HCEC 1CT (cell line): ENCODE results near the gene LELP1.
"Not testable (repeated sequence)": the region's sequence is repeated elsewhere in the genome, so short reads cannot be mapped to it uniquely, and the experiment has no call there.

Experiments
- DNase-seq: peaks from one replicate; pipeline ENCODE4 v3.0.0-alpha.2; 2017

The LELP1 gene

DNA sequence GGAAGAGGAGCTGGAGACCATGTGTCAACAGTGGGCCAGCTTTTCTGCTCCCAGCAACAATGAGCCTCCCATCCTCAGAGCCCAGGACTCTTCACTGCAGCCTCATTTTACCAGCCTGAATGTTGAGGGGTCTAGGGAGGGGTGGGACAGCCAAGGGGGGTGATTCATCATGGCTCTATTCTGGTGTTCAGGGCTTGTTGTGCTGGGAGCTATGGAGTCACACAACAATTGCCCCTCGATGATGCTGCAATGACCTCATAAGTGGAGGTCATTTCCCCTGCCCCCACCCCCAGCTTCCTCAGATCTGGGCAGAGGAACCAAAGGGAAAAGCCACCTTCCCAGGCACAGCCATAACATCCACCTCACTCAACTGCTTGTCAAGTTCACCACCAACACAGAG, at the start of gene LELP1:
Gene LELP1, plus strand, starts transcription at position 301 of the 400 bp plus-strand sequence. CDS start 1,278 bp downstream, outside the sequence.
- DNase-seq: no peak

DNA sequence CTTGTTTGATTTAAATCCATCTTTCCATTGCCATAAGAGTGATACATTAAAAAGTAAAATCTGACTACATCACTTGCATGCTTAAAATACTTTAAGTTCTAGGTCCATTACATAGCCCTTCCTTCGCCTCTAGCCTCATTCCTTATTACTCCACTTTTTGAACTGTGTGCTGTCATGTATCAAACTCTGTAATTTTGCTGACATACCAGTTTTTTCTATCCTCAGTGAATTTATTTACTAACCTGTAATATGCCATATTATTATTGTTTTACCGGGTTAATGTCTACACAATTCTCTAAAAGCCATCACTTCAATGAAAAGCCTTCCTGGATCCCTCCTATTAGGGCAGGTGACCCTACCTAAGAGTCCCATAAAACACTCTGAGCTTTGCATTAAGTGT, 47.7 kb upstream of the LELP1 start:
- no peak for DNase-seq

DNA sequence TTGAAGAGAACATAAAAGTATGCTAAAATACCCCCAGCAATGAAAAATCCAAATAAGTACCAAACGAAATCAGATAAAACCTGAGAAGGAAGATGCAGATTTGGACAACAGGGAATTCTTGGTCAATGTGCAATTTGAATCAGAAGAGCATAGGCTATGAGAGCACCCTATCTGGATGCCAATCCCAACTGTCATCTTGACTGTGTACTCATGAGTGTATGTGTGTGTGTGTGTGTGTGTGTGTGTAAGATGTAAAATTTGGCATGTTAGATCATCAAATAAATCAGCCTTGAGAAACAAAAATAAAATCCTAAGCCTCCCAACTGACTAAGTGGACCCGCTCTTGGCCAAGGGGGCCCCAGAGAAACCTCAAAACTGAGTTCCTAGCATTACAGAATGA, 34.5 kb upstream of the LELP1 start:
- no peak for DNase-seq

DNA sequence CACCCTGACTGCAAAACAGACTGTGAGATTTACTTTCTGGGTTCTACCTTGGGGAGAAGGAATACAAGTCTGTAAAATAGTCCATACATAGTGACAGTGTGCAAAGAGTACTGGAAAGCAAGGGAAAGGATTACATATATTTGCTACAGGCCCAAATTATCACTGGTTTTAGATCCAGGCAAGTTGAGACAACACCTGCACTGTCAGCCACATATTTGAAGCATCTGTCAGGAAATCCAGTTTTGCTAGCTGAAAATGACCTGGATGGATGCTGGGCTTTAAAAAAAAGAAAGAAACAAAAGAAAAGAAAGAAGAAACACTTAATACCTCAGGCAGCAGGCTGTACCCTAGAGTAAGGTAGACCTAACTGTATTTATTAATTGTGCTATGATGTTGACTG, 28.6 kb upstream of the LELP1 start:
- no peak for DNase-seq

DNA sequence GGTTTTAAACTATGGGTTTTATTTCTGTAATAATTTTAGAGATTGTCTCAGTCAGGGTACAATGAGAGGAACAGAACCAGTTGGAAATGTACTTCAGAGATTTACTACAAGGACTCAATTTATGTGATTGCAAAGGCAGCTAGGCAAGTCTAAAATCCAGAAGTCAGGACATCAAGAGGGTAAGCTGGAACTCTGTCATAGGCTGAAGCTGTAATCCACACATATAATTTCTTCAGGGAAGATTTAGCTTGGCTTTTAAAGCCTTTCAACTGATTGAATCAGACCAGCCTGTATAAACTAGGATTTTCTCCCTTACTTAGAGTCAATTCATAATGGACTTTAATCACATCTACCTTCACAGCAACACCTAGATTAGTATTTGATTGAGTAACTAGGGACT, 24.3 kb upstream of the LELP1 start:
- no peak for DNase-seq

DNA sequence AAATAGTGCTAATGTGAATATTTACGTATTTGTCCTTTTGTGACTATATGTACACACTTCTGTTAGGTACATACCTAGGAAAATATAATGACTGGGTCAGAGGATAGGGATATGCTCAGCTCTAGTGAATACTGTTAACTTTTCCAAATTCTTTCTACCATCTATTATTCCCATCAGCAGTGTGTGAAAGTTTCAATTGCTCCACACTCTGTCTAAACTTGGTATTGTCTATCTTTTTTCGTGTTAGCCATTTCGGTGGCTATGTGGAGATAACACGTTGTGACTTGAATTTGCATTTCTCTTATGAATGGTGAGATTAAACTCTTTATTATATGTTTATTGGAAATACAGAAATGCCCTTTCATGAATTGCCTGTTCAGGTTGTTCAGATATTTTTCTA, 22.7 kb upstream of the LELP1 start:
- DNase-seq: no peak

DNA sequence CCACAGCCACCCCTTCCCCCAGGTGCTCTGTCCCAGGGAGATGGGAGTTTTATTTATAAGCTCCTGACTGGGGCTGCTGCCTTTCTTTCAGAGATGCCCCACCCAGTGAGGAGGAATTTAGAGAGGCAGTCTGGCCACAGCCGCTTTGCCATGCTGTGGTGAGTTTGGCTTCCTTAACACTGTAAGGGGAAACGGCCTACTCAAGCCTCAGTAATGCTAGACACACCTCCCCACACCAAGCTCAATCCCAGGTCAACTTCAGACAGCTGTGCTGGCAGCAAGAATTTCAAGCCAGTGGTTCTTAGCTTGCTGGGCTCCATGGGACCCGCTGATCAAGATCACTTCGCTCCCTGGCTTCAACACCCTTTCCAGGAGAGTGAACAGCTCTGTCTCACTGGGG, 14.9 kb upstream of the LELP1 start:
- DNase-seq: not testable (repeated sequence)

DNA sequence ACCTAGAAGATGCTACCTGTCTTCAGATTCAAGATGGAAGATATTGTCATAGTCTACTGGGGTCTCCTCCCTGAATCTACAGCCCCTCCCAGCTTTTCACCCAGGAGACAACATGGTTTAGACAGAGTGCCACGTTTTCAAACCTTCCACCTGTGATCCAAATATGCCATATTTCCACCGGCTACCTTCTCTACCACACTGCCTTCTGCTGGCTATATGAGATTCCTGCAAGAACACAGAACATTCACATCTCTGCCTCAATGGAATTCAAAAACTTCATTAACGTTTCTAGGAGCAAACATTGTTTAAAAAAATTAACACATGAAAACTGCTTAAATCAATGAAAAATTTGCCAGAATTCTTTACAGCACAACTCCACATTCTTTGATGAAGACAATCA, 12.9 kb upstream of the LELP1 start:
- DNase-seq: no peak

DNA sequence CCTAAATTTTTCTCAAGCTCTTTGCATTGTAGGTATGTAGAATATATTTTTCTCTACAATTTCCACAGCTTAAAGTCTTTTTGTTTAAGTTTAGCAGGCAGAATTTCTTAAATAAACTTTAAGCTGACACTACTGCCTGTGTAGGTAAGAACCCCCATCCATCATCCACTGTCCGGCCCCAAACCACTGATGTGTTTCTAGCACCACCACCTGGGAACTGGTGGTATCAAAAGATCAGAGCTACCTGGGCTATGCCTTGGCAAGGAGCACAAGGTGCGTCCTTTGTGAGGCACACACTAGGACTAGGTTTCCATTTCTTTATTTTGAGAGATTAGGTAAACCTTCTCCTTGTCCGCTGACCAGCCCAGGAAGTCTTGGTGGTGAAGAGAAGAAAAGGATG, 10.5 kb upstream of the LELP1 start:
- no peak for DNase-seq

DNA sequence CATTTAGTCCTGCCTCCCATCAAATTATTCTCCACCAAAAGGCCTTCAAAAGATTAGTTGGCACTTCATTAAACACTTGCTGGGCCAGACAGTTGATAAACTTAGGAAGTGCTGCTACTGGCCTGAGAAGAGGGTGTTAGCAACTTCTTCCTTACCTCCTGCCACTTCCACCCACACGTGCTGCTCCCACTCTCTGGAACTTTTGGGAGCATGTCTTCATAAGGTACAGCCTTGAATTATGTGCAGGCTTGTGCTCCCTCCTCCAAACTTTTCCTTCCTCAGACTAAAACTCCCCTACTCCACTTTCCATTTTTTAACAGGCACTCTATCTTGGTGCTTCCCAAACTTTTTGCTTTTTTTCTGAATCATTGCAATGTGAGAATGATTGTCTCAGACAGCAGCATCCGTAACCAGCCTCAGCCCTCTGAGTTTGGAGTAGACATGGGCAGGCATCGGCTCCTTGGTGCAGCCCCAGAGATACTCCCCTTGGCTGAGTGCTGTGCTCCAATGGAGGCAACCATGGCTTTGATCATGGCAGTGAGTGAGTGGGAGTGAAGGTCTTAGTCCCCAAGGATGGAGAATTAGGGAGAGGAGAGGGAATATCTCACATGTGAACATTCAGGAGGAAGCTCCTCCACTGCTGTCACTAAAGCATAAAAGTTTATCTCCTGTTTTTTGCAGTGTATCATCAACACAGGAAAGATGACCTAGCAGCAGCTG, 8.7 kb upstream of the LELP1 start:
- no peak for DNase-seq

DNA sequence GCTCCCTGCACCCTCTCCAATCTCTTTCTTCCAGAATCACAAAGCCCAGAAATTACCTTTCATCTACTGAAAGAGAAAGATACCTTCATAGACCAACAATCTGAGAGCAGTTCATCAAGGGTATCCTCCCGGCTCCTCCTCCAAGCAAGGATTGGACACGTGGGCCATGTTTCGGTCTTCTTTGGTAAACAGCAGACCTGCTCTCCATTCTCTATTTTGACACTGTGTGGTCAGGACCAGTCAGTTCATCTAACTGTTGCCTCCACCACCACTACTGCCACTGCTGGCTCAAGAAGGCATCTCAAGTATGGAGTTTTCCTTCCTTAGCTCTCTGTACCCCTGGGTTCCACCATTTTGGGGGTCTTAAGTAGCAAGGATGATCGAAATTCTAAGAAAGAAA, 8.0 kb upstream of the LELP1 start:
- no peak for DNase-seq

DNA sequence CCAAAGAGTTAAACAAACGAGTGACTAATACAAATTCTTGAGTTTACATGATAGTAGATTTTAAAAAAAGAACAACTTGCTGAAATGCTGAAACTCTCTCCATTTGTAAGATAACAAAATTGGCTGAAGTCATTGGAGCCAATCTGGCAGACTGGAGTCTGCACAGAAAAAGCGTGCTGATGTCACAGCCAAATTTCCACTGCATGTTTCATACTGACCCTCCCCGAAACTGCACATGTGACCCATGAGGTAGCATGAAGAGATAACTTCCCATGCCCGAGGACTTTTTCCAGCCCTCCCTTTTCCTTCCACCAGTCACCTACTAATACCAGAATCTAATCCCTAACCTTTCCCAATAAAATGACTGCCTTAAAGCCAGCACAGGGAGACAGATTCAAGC, 1.2 kb upstream of the LELP1 start:
- DNase-seq: no peak

DNA sequence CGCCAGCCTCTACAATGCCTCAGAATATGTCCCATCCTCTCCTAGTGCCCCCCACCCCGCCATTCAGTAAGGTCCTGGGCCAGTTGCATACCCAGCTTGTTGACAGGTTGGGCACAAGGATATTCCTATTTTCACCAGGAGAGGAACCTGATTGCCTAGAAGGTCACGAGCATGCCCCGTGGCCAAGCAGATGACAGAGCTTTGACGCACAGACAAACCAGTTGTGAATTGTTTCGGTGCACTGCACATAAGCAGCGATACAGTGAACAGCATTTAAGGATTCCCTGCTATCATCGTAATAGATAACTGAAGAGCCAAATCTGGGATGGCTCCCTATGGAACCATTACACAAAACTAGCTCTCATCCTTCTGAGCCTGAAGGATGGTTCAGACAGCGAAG, 3.4 kb downstream of the LELP1 start:
- no peak for DNase-seq

DNA sequence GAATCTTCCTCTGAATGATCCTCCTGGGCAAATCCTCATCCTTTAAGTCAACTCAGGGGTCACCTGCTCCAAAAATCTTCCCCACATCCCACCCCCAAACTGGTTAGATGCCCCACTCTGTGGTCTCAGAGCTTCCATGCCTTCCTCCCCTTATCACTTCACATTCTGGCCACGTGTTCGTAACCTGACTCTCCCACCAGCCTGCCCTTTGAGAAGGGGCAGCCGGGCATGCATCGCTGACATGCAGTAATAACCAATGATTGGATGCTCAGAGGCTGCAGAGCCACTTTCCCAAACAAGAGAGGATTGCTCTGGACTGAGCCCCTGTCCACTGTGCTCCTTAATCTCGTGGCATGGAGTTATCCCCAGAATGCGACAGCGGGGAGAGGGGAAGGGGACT, 7.0 kb downstream of the LELP1 start:
- no peak for DNase-seq

DNA sequence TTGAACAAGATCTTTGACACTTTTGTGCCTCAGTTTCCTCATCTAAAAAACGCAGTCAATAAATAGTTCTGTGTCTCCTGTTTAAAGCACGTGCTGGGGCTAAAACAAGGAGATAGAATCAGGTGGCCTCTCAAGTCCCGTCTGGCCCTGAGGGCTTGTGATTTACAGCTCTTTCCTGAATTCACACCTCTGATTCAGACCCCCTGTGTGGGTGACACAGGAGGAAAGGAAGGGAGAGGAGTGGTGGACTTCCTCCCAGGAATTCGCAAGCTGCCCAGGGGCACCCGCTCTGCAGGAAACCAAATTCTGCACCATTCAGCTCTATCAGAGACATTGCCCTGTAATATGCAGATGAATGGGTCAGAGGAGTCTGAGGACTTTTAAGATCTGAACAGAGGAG, 9.0 kb downstream of the LELP1 start:
- no peak for DNase-seq

DNA sequence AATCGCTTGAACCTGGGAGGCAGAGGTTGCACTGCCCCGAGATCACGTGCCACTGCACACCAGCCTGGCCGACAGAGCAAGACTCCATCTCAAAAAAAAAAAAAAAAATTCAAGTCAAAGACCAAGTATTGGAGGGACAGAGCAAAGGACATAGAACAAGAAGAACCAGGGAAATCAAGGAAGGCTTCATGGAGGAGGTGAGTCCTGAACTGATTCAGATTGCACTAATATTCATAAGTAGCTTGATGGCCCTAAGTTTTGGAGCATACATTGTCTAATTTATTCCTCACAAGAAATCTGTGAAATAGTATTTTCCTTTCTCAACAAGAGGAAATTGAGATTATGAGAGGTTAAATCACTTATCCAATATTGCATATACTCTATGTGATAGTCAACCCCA, 10.3 kb downstream of the LELP1 start:
- DNase-seq: no peak

DNA sequence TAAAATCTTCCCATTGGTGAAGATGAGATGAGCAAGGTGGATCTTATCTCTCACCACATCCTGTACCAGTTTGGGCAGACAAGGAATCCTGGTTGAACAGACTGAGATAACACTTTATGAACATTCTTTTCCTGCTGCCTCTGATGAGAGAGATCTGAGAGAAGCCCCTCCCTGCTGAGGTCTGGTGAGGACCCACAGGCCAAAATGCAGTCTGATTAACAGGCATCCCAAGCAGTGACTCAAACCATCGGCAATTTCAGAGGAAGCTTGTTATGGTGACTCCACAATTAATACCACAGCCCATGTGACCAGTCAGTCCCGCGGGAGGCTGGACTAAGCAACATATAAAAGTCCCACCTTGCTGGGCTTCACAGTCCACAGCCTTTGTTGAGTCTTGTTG, 14.0 kb downstream of the LELP1 start, which contains the start of gene PRR9:
Gene PRR9, plus strand, starts transcription at position 373 of the 400 bp plus-strand sequence. CDS start 561 bp downstream, outside the sequence.
- no peak for DNase-seq

DNA sequence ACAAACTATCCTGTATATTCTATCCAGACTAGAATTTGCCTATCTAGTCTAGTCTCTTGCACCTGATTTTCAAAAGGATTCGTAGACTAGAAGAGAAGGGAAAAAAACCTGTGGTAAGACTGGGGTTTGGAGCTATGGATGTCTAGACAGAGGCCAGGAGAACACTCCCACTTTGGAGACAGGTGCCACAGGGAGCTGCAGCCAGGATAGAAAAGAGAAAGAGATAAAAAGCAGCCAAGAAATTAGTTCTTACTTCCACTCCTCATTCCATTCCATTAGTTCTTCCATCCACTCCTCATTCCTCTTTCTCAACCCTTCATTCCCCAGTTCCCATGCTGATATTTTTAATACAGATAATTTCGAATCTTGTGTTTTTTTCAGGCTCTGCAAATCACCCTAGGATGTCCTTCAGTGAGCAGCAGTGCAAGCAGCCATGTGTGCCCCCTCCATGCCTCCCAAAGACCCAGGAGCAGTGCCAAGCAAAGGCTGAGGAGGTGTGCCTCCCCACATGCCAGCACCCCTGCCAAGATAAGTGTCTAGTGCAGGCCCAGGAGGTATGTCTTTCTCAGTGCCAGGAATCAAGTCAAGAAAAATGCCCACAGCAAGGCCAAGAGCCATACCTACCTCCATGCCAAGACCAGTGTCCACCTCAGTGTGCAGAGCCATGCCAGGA, 14.7 kb downstream of the LELP1 start:
- no peak for DNase-seq

DNA sequence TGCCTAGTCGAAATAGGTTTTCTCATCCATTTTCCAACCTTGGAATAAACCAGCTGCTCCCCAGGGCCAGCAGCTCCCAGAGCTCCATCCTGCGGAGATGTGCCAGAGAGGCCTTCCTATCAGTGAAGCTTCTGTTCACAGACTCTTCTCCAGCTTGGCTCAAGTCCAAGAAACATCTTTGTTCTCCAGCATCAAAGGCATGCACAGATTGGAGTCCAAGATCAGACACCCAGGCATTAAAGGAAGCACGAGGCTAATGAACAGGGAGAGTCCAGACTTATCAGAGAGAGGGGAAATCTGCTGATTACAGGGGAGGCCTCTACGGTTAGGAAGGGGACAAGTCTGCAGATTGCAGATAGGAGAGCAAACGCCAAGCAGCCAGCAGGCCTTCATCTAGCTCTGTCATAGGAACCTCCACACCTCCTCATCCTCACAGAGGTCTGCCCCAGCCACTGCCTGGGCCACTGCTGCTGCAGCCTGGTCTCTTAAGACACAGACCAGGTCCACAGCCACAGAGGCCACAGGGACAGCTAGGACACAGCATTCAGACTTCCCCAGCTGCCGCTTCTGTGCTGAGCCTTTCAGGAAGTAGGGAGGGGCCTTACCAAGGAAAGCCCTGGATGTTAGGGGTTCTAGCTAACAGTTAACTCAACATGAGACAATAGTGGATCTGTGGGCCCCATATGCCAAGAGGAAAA, 17.5 kb downstream of the LELP1 start:
- no peak for DNase-seq

DNA sequence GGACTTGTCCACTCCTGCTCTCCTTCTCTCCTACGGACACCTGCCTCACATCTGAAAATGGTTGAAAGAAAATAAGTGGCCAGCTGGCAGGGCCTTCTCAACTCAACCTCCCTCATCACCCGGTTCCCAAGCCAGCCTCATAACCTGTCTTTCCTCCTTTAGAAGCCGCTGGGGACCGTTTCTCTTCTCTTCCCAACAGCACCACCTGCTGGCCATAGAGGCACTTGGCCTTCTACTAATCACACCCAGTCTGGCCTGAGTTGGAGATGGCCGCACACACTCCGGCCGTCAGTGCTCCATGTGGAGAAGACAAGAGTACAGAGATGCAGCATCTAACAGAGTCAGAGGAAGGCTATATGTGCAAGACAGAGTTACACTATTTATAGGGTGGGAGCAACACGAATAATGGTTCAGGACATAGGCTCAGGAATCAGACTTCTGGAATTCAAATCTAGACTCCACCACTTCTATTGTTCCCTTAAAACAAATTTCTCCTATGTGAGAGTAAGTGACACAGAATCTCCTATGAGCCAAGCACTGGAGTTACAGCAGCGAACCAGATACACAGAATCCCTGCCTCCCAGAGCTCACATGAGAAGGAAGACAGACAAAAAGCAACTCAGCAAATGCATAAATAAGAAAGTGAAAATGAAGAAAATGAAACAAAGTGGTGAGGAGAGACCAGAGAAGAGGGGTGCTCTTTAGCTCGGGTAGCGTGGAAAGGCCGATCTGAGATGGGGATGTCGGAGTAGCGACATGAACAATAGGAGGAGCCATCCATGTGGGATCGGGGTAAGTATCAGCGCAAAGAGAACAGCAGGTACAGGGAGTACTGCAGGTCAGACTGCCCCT, 20.0 kb downstream of the LELP1 start:
- DNase-seq: peak; percentile 47

DNA sequence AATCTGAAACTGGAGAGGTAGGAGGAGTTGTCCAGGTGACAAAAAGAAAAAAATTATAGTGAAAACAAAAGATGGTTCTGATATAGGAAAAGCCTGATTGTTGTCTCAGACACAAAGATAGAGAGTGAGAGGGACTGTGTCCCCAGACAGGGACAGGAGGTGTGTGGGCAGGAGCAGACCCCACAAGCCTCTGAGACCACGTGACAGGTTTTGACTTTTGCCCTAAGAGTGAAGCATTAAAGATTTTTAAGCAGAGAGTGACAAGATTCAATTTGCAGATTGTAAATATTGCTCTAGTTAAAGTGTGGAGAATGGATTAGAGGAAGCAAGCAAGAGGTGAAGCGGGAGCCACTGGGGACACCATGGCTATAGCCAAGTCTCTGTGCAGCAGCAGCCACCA, 24.6 kb downstream of the LELP1 start:
- DNase-seq: no peak

DNA sequence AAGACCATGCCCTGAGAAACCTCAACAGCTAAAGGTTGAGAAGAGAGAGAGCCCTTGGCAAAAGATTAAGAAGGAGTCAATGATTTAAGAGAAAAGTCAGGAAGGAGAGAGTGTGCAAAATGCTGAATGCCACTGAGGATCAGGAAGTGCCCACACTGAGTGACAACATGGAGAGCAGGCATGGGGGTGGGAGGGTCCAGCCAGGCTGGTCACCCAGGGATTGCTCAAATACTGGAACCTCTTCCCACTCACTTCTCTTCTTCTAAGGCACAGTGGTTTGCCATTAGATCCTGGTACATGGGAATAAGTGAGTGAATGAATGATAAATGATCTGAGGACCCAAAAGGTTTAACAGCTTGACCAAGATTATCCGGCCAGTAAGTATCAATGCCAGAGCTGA, 25.3 kb downstream of the LELP1 start:
- DNase-seq: no peak
